Measurements from ENCODE around the gene ARHGEF38.
"Not testable (repeated sequence)": the region's sequence is repeated elsewhere in the genome, so short reads cannot be mapped to it uniquely, and the experiment has no call there.

The ARHGEF38 gene

DNA sequence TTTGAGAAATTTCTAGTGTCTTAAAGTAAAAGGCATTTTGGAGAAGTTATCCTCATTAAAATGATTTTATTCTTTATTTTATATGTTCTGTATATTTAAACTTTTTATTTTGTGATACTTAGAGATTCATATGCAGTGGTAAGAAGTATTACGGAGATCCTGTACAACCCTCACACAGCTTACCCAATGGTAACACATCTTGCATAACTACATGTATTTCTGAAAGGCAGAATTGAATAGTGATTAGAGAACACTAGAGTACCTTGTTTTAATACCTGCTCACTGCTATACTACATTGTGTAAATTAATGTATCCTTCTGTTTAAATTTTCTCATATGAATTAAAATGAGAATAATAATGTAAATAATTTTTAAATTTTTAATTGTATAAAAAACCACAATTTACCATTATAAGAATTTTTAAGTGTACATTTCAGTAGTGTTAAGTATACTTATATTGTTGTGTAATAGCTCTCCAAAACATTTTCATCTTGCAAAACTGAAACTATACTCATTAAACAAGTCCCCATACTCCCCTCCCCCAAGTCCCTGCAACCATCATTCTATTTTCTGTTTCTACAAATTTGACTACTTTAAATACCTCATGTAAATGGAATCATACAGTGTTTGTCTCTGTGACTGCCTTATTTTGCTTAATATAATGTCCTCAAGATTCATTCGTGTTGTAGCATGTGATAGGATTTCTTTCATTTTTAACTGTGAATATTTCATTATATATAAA lies 110.7 kb downstream of the ARHGEF38 start:
- TF ChIP-seq POLR2A (IDR thresholded peaks at IDR 0.05; ENCODE audit: low read depth, low read length) (no peak), TAF1 (IDR thresholded peaks at IDR 0.05; ENCODE audit: borderline replicate concordance, low read depth, low read length) (no peak), POLR2AphosphoS5 (IDR thresholded peaks at IDR 0.05; ENCODE audit: low read depth, low read length) (no peak)
- no peak for DNase-seq (ENCODE audit: insufficient read length)
- FAIRE-seq = no peak

DNA sequence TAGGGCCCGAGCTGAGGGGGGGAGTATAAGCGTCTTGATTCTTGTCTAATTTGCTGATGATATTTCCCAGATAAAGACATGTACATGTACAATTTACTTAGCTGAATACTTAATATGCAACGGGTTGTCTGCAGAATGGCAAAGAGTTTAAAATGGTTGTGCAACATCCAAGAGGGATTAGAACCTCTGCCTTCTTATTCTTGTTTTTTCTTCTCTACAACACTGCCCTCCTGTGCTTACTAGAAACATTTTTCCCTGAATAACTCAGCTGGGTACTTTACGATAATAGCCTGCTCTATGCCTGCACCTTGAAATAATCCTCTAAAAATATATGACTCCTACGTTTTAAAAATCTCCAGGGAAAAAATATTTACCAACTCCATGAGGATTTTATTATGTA lies 114.3 kb downstream of the ARHGEF38 start:
- FAIRE-seq = peak; percentile 27
- DNase-seq (ENCODE audit: insufficient read length) = no peak
- no peak for TF ChIP-seq POLR2A (IDR thresholded peaks at IDR 0.05; ENCODE audit: low read depth, low read length)
- TF ChIP-seq TAF1 (IDR thresholded peaks at IDR 0.05; ENCODE audit: borderline replicate concordance, low read depth, low read length) = no peak

DNA sequence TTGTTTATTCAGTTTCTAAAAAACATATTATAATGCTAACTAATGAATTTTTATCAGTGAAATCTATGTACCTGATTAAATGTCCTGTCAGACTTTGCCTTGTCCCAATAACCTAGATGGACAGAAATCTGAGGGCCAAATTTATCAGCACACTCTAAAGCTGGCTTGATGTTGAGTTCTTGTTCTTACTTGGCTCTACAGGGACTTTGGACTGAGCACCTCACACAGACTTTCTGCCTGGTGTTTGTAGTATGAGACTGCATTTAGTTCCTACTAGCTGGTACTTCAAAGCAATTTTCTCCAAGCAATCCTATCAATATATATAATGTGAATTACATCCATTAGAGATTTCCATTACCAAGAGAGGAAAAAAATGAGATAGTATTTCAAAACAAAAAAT lies 118.3 kb downstream of the ARHGEF38 start:
- FAIRE-seq = no peak
- no peak for DNase-seq (ENCODE audit: insufficient read length)
- TF ChIP-seq POLR2AphosphoS5 (IDR thresholded peaks at IDR 0.05; ENCODE audit: low read depth, low read length) (no peak), POLR2A (IDR thresholded peaks at IDR 0.05; ENCODE audit: low read depth, low read length) (no peak), TAF1 (IDR thresholded peaks at IDR 0.05; ENCODE audit: borderline replicate concordance, low read depth, low read length) (no peak)

DNA sequence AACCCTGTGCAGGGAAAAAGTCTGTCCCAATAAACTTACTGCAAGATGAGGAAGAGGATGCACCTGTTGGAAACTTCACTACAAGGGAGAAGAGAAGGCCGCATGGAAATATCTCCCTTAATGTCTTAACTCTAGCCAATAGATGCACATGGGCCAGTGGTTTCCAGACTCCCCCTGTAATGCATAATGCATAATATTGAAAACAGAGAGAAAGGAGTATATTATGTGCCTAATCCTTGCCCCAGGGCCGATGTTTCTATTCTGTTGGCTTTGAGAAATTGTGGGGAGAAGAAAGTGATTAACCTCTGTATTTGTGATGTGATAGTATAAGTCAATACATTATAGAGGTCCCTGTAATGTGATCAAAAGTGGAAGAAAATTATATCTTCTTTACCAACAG lies 118.9 kb downstream of the ARHGEF38 start:
- no peak for FAIRE-seq
- TF ChIP-seq POLR2A (IDR thresholded peaks at IDR 0.05; ENCODE audit: low read depth, low read length) (no peak), POLR2AphosphoS5 (IDR thresholded peaks at IDR 0.05; ENCODE audit: low read depth, low read length) (no peak), TAF1 (IDR thresholded peaks at IDR 0.05; ENCODE audit: borderline replicate concordance, low read depth, low read length) (no peak)
- no peak for DNase-seq (ENCODE audit: insufficient read length)

DNA sequence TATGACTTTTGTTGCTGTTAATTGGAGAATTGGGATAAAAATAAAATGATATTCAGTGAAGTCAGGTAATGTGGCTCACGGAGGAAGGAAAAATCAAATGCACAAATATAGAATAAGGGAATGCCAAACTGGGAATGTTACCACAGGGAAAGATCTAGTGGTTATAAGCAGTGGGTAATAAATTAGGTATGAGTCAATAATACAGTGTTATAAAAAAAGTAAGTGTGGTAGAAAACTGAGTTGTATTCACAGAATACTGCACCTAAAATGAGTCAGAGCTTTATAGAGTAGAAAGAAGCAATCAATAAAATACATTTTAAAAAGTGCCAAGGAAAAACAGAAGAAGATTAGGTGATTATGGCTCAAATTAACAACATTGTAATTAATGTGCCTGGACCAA lies 121.6 kb downstream of the ARHGEF38 start:
- no peak for FAIRE-seq
- TF ChIP-seq TAF1 (IDR thresholded peaks at IDR 0.05; ENCODE audit: borderline replicate concordance, low read depth, low read length) (no peak), POLR2A (IDR thresholded peaks at IDR 0.05; ENCODE audit: low read depth, low read length) (no peak), POLR2AphosphoS5 (IDR thresholded peaks at IDR 0.05; ENCODE audit: low read depth, low read length) (no peak)
- DNase-seq (ENCODE audit: insufficient read length) = no peak

DNA sequence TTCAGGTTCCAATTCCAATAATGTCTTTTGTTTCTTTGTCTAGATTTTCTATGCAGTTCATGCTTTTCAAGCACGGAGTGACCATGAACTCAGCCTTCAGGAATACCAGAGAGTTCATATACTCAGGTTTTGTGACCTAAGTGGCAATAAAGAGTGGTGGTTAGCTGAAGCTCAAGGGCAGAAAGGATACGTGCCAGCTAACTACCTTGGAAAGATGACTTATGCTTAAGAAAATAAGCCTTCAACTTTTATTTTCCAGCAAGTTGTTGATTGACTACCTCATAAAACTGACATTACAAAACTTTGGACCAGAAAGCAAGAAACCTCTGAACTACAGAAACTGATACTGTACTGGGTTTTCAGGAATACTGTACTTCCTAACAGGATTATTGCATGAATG lies 125.3 kb downstream of the ARHGEF38 start:
- TF ChIP-seq POLR2A (IDR thresholded peaks at IDR 0.05; ENCODE audit: low read depth, low read length) = no peak
- no peak for TF ChIP-seq TAF1 (IDR thresholded peaks at IDR 0.05; ENCODE audit: borderline replicate concordance, low read depth, low read length)
- TF ChIP-seq POLR2AphosphoS5 (IDR thresholded peaks at IDR 0.05; ENCODE audit: low read depth, low read length) = no peak
- FAIRE-seq = no peak
- no peak for DNase-seq (ENCODE audit: insufficient read length)

DNA sequence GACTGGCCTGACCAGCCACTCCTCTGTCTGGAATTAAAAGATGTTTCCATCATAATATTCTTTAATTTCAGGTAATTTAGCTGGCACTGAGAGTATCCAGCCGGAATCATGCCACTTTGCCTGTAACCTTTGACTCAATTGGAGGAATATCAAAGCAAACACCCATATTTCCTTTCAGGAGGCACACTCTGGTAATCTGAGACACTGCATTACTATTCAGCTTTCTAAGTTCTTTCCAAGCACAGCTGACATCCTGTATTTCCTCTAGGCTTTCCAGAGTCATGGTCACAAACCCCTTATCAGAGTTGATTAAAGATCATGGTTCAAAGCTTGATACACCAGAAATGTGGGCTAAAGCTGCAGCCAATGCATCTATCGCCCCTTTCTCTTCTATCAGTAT lies 126.8 kb downstream of the ARHGEF38 start:
- FAIRE-seq (no peak), DNase-seq (ENCODE audit: insufficient read length) (no peak)
- TF ChIP-seq POLR2AphosphoS5 (IDR thresholded peaks at IDR 0.05; ENCODE audit: low read depth, low read length) (no peak), TAF1 (IDR thresholded peaks at IDR 0.05; ENCODE audit: borderline replicate concordance, low read depth, low read length) (no peak), POLR2A (IDR thresholded peaks at IDR 0.05; ENCODE audit: low read depth, low read length) (no peak)

DNA sequence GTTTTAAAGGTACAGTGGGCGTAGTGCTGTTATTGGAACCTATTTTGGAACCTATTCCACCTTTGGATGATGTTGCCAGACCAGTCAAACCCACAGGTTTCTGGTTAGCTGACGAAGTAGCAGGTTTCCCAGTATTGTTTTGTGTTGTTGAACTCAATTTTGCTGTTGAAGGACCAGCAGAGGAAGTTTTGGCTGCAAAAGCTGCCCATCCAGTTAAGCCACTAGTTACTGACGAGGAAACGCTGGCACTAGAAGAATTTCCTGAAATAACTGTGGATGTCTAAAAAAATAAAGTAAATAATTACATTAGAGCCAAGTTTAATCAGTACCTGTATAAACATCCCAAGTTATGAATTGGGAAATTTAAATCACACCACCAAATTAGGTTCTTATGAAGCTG lies 130.6 kb downstream of the ARHGEF38 start:
- TF ChIP-seq POLR2A (IDR thresholded peaks at IDR 0.05; ENCODE audit: low read depth, low read length) = no peak
- TF ChIP-seq POLR2AphosphoS5 (IDR thresholded peaks at IDR 0.05; ENCODE audit: low read depth, low read length) = no peak
- TF ChIP-seq TAF1 (IDR thresholded peaks at IDR 0.05; ENCODE audit: borderline replicate concordance, low read depth, low read length) = no peak
- FAIRE-seq (peak; percentile 73), DNase-seq (ENCODE audit: insufficient read length) (no peak)

DNA sequence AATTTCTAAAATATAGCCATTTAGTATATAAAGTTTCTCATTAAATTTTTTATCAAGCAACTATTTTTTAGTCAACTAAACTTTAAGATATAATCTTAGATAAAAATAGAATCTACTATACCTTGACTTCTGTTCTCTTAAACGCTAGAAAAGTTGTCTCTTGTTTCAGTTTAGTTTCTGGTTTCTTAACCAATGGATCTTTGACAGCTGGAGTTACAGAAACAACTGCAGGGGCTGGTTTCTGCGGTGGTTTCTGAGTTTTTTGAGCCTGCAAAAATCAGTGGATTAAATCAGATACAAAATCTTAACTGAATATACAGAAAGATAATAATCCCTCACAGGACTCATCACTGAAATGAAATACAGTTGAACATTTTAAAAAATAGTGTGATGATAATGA lies 134.2 kb downstream of the ARHGEF38 start:
- no peak for DNase-seq (ENCODE audit: insufficient read length)
- TF ChIP-seq POLR2AphosphoS5 (IDR thresholded peaks at IDR 0.05; ENCODE audit: low read depth, low read length) (no peak), TAF1 (IDR thresholded peaks at IDR 0.05; ENCODE audit: borderline replicate concordance, low read depth, low read length) (no peak), POLR2A (IDR thresholded peaks at IDR 0.05; ENCODE audit: low read depth, low read length) (no peak)
- no peak for FAIRE-seq

DNA sequence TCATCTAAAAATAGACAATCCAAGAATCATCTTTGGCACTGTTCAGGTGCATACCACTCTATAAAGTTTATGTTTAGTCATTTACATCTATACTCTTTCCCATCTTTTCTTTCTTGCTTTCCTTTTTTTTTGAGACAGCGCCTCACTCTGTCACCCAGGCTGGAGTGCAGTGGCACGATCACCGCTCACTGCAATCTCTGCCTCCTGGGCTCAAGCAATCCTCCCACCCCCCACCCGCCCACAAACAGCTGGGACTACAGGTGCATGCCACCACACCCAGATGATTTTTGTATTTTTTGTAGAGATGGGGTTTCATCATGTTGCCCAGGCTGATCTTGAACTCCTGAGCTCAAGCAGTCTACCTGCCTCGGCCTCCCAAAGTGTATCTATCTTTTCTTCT lies 142.4 kb downstream of the ARHGEF38 start:
- FAIRE-seq = not testable (repeated sequence)

DNA sequence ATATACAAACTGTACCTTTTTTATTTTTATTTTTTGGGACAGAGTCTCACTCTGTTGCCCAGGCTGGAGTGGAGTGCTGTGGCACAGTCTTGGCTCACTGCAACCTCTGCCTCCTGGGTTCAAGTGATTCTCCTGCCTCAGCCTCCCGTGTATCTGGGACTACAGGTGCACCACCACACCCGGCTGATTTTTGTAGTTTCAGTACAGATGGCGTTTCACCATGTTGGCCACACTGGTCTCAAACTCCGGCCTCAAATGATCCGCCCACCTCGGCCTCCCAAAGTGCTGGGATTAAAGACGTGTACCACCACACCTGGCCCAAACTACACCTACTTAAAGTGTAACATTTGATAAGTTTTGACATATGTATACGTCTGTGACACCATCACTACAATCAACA lies 143.4 kb downstream of the ARHGEF38 start:
- DNase-seq (ENCODE audit: insufficient read length); FAIRE-seq: not testable (repeated sequence)

More for the DNA sequence above, 142.4 kb downstream of the ARHGEF38 start:
- DNase-seq (ENCODE audit: insufficient read length) = not testable (repeated sequence)

DNA sequence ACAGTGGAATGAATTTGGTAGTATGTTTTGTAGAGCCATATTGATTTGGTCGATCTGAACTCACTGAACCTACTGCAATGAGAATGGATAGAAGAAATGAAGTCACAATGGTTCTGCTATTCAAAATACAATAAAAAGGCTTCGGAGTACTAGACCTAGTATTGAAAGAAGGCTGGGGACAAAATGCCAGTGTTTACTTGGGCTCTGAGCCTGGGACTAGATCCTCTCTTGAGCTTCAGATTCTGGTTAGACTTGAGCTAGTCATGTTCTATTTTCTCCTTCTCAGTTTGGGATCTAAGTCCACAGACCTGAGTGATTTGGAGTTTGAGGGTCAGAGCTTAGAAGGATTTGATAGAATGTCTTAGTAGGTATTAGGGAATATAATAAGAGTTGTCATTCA lies 146.2 kb downstream of the ARHGEF38 start:
- no peak for FAIRE-seq
- TF ChIP-seq POLR2AphosphoS5 (IDR thresholded peaks at IDR 0.05; ENCODE audit: low read depth, low read length) = no peak
- no peak for TF ChIP-seq TAF1 (IDR thresholded peaks at IDR 0.05; ENCODE audit: borderline replicate concordance, low read depth, low read length)
- no peak for TF ChIP-seq POLR2A (IDR thresholded peaks at IDR 0.05; ENCODE audit: low read depth, low read length)
- DNase-seq (ENCODE audit: insufficient read length) = no peak

DNA sequence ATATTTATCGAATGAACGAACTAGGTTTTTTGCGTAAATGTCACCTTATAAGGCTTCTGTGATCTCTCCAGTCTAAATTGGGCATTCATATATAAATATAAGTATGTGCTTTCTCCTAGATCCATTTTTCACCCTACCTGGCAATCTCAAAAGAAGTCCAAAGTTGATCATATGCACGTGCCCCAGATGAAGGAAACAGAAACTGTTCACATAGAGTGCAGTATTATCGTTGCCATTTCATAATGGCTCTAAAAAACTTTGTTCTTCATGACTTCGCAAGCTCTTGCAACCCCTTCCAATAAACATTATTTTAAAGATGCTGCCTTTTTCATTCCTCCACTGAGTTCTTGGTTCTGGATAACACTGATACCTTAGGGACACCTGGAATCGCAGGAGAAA lies 155.4 kb downstream of the ARHGEF38 start:
- FAIRE-seq = no peak
- TF ChIP-seq POLR2AphosphoS5 (IDR thresholded peaks at IDR 0.05; ENCODE audit: low read depth, low read length) = no peak
- no peak for TF ChIP-seq TAF1 (IDR thresholded peaks at IDR 0.05; ENCODE audit: borderline replicate concordance, low read depth, low read length)
- no peak for TF ChIP-seq POLR2A (IDR thresholded peaks at IDR 0.05; ENCODE audit: low read depth, low read length)

More for the DNA sequence above, 155.4 kb downstream of the ARHGEF38 start:
- no peak for DNase-seq (ENCODE audit: insufficient read length)

Data from GM12892 (cell line).